Nephron (organoid): ENCODE results near the gene TUFT1.

Experiments
- H3K27ac Mint-ChIP-seq, 3 experiments: 2 replicates each; pipeline ENCODE4 v1.8.0; 2020; ENCODE audit warnings: mixed read lengths in 3 of 3, mild to moderate bottlenecking in 2 of 3, moderate library complexity in 1 of 3
- H3K27me3 Mint-ChIP-seq: 2 replicates; pipeline ENCODE4 v1.8.0; 2021; ENCODE audit warnings: low read depth, mild to moderate bottlenecking, moderate library complexity, mixed read lengths
- H3K36me3 Mint-ChIP-seq: 2 replicates; pipeline ENCODE4 v1.8.0; 2020; ENCODE audit warnings: low read depth, mixed read lengths
- H3K4me1 Mint-ChIP-seq: 2 replicates; pipeline ENCODE4 v1.8.0; 2020; ENCODE audit warnings: mixed read lengths
- H3K4me3 Mint-ChIP-seq, 3 experiments: 2 replicates each; pipeline ENCODE4 v1.8.0; 2020; ENCODE audit warnings: mild to moderate bottlenecking in 3 of 3, mixed read lengths in 3 of 3, moderate library complexity in 2 of 3
- H3K9me3 Mint-ChIP-seq: 2 replicates; pipeline ENCODE4 v1.8.0; 2020; ENCODE audit warnings: mixed read lengths
- TF ChIP-seq, protein P1 (sequence below), 3 experiments: fragments of 200-600 bp; sonication (generic); IDR thresholded peaks; one replicate each; pipeline ENCODE4 v1.5.0; 2021; ENCODE audit warnings: antibody characterized with exemption in 3 of 3; ENCODE audit not compliant: unreplicated experiment in 3 of 3

The TUFT1 gene

GRCh38 chr1:151621351-151621750 lies 81.2 kb downstream of the TUFT1 start:
- peak overlapping the region in 1 of 3 experiments; percentile 41 for H3K4me3 Mint-ChIP-seq
- peaks cover 10% of the 10 kb centered on the region for H3K36me3 Mint-ChIP-seq
- TF ChIP-seq, protein P1, sequence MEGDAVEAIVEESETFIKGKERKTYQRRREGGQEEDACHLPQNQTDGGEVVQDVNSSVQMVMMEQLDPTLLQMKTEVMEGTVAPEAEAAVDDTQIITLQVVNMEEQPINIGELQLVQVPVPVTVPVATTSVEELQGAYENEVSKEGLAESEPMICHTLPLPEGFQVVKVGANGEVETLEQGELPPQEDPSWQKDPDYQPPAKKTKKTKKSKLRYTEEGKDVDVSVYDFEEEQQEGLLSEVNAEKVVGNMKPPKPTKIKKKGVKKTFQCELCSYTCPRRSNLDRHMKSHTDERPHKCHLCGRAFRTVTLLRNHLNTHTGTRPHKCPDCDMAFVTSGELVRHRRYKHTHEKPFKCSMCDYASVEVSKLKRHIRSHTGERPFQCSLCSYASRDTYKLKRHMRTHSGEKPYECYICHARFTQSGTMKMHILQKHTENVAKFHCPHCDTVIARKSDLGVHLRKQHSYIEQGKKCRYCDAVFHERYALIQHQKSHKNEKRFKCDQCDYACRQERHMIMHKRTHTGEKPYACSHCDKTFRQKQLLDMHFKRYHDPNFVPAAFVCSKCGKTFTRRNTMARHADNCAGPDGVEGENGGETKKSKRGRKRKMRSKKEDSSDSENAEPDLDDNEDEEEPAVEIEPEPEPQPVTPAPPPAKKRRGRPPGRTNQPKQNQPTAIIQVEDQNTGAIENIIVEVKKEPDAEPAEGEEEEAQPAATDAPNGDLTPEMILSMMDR (IDR thresholded peaks at IDR 0.05; ENCODE audit: unreplicated experiment in 3 of 3), result no peak
- H3K27me3 Mint-ChIP-seq, result no peaks in the 10 kb centered on the region
- H3K27ac Mint-ChIP-seq, result peak overlapping the region; percentile 45 to 98 (median 90)
- H3K9me3 Mint-ChIP-seq, result no peaks in the 10 kb centered on the region
- H3K4me1 Mint-ChIP-seq, result peaks cover 23% of the 10 kb centered on the region

DNA sequence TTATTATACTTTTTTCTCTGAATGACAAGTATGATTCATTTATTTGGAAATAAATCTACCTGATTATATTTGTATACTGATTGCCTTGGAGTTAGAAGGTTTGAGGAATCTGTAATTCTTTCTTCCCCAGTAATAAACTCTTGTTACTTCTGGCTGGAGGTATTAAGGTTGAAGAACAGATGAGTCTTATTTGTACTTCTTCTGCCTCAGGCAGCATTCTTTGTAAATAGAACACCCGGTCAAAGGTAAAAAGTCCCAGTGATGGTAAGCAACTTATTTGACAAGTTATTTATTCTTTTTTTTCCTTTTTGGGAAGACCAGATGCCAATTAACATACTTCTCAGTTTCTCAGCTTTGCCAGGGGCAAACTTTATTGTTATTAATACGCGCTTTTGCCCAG lies 84.7 kb downstream of the TUFT1 start:
- H3K4me1 Mint-ChIP-seq, result peaks cover 18% of the 10 kb centered on the region
- TF ChIP-seq, protein P1 (IDR thresholded peaks at IDR 0.05; ENCODE audit: unreplicated experiment in 3 of 3), result no peak
- peaks cover 4% of the 10 kb centered on the region for H3K9me3 Mint-ChIP-seq
- no peak overlapping the region for H3K4me3 Mint-ChIP-seq
- no peaks in the 10 kb centered on the region for H3K27me3 Mint-ChIP-seq
- peaks cover 26% of the 10 kb centered on the region for H3K36me3 Mint-ChIP-seq
- no peak overlapping the region for H3K27ac Mint-ChIP-seq

GRCh38 chr1:151626740-151627334 lies 86.7 kb downstream of the TUFT1 start:
- TF ChIP-seq, protein P1 (IDR thresholded peaks at IDR 0.05; ENCODE audit: unreplicated experiment in 3 of 3), result no peak
- Mint-ChIP-seq H3K27me3 (no peaks in the 10 kb centered on the region), H3K4me3 (no peak overlapping the region), H3K4me1 (peaks cover 5% of the 10 kb centered on the region), H3K36me3 (peaks cover 26% of the 10 kb centered on the region), H3K27ac (no peak overlapping the region), H3K9me3 (peaks cover 4% of the 10 kb centered on the region)

DNA sequence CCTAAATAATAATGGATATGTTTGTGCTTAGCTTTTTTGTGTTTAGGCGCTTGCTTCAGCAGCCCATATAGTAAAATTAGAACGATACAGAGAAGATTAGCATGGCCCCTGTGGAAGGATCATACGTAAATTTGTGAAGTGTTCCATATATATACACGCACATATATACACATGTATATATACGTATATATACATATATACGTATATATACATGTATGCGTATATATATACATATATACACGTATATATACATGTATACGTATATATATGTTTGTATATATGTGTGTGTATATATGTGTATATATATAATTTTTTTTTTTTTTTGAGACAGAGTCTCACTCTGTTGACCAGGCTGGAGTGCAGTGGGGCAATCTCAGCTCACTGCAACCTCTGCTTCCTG lies 89.2 kb downstream of the TUFT1 start:
- Mint-ChIP-seq H3K36me3 (peaks cover 26% of the 10 kb centered on the region), H3K4me1 (no peaks in the 10 kb centered on the region), H3K4me3 (no peak overlapping the region), H3K27me3 (no peaks in the 10 kb centered on the region), H3K9me3 (peaks cover 4% of the 10 kb centered on the region), H3K27ac (no peak overlapping the region)
- TF ChIP-seq, protein P1 (IDR thresholded peaks at IDR 0.05; ENCODE audit: unreplicated experiment in 3 of 3), result no peak
